Effector CD8-positive, alpha-beta T cell (primary cell): ENCODE measurements around the gene STK38L.

Experiments
- DNase-seq: peaks from one replicate; lab custom pipeline; 2025; lab: John Stamatoyannopoulos, UW

The STK38L gene

DNA sequence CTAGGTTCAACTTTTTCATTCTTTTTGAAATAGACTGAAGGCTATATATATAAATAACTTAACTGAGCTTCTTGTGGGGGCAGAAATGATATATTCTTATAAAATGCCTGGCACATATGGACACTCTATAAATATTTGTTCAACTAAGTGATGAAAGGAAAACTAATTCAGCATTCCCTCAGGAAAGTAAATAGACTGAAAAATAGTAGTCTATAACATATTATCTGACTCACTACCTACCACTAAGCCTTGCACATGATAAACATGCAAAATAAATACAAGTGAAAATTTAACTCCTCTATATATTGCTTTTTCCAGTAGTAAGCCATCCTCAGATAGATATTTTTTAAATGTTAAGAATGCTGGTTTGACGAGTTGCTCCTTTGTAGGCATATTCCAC is 72.9 kb downstream of the STK38L start:
- no peak for DNase-seq

DNA sequence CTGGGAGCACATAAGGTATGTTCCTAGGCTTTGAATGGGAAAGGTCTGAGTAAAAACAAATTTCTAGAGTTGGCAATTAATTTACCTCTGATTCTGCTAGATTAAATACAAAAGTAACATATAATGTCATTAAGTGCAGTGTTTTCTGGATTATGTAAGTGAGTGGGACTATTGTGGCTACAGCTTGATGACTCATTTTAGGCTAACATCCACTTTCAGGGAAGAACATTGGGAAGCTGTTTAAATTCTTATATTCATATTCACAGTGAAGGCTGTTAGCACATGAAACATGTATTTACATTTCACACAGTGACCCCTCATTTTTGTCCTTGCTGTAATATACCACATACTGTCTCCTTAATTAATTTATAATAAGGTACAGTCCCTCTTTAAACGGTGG is 75.3 kb downstream of the STK38L start:
- DNase-seq: no peak

DNA sequence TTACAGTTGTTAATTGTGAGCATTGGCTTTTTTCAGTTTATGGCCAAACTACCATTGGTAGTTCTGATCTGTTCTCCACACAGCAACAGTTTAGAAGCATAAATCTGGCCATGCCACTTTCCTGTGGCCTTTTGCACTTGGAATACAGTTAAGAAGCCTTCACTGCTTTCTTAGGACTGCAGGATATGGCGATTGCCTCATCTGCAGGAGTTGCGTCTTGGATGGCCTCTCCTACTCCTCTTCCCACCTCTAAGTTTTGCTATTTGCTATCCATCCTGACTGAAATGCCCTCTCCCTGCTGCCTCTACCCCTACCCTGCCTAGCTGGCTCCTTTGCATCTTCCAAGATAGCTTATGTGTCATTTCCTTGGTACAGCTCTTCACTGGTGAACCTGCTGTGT is 75.8 kb downstream of the STK38L start:
- no peak for DNase-seq

DNA sequence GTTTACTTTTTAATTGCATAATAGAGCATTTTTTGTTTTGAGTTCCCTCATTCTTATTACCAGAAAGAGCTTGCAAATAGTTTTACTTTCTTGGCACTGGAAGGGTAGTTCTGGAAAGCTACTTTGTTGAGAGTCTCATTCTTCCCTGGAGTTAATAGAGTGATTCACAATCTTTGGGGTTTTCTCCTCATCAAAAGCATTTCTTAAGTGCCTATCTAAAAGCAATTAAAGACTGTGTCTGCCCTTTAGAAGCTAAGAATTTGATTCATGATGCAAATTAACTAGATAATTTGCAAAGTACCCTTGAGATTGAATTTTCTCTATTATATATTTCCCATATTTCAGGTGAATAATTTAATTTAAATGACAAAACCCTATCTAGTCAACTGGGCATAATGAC is 80.4 kb downstream of the STK38L start:
- no peak for DNase-seq

DNA sequence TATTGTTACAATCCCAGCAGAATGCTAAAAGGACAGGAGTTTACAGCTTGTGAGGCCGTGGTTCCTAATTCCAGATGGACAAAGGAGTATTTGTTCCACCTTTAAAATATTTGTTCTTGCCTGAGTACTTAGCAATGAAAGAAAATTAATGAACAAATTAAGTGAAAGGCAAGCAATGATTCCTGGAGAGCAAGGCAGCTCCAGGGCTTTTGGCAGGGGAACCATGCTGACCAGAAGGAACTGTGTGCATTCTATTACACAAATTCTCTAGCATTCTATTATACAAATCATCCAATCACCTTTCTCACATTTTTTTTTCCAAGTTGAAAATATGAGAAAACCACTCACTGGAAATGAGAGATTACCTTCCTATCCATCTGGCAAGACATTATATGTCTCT is 86.8 kb downstream of the STK38L start:
- no peak for DNase-seq

DNA sequence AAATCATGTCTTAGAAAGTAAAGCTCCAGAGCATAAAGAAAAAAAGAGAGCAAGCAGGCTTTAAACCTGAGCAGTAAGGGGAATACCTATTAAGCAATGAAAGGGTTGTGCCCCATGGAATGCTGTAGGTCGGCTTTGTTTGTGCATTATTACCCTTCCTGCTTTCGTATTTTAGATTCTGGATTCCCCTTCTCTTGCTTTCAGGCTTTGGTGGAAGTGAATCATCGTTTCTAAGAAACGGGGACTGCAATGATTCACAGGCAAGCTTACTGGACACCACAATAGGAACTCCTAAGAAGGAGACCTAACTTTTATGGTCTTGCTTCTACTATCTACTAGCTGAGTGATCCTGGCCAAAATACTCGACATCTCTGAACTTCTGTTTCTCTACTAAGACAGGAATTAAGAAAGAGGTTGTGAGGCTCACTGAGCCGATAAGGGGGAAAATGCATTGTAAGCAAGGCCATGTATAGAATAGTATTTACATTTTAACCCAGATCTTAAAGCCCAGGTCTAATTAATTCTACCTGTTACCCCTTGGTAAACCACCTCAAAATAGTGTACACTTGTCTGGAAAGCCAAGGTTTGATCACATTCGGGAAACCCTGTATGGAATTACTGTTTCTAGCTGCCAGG is 87.3 kb downstream of the STK38L start:
- DNase-seq: no peak

DNA sequence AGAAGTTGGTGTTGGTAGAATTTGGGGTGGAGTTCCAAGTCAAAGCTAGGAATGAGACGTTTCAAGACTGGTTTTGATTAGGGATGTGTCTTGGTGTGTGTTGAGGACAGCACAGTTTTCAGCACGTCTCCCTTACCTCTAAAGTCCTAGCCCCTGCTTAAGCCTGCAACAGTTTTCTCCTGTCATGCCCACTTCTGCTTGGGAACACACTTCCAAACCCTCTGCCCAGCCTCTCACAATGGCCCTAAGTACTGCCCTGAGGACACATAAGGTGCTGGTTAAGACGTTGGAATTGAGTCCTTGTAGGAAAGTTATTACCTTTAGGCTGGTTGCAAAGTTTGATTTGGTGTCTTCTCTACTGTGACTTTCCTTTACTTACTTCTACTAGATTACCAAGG is 87.8 kb downstream of the STK38L start:
- DNase-seq: no peak

DNA sequence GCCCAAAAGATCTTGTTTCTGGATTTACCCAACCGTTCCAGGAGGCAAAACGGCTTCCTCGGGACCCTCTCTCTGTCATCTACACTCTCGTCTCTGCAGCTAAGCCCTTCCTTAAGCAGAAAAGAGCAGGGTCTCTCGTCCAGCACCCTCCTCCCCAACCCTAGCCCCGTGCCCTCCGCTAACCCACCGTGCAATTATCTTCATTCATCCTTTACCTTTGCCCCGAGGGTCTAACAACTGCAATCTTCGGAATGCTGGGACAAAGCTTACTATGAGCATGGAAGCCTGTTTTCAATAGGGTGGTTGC is 88.3 kb downstream of the STK38L start:
- no peak for DNase-seq

DNA sequence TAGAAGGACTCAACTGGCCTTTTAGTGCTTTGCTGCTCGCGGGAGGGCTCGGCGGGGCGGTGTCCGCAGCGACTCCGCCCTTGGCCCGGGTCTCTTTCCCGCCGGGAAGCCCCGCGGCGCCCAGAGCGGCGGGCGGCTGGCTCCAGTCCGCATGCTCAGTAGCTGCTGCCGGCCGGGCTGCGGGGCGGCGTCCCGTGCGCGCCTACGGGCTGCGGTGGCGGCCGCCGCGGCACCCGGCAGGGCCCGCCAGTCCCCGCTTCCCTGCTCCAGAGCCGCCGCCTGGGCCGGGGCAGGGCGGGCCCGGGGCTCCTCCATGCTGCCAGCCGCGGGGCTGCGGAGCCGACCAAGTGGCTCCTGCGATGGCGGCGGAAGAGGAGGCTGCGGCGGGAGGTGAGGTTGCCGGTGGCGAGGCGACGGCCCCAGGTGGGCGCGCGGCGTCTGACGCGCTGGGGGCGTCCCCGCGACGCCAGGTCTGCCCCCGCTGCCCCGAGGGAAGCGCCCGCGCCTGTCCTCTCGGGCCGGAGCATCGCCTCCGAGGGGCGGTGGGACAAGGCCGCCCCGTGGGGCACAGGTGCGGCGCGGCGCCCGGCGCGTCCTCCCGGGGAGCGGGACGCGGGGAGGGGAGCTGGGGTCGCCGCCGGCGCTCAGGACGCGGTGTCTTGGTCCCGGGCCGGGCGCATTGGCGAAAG is 88.8 kb downstream of the STK38L start, which contains the start of gene BMAL2:
TSS of gene BMAL2 (plus strand) at position 123 of the 689 bp plus-strand sequence. CDS start at position 360, 237 bp downstream.
- no peak for DNase-seq

DNA sequence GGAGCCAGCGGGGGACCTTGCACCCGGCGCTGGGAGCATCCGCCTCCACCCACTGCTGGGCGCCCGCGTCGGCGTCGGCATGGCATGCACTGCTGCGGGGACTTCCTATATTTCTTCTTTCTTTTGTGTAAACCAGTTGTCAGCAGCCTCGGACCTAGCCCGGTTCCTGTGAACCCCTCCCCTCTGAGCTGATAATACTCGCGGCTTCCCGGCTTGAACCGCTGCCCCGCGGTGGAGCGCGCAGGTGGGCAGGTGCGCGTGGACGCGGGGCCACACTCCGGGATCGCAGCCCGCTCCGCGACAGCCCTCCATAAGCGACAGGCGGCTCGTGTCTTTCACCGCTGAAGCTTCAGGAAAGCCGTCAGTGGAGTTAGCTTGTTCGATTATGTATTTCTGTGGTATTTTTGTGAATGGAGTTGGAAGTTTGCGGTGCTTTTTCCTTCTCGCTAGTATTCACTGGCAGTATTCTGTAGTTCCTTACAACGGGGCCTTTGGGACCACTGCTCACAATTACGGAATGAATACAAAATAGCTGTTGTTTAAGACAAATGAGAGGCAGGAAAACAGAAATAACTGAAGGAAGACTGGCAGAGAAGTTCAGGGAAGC is 89.4 kb downstream of the STK38L start:
- no peak for DNase-seq

DNA sequence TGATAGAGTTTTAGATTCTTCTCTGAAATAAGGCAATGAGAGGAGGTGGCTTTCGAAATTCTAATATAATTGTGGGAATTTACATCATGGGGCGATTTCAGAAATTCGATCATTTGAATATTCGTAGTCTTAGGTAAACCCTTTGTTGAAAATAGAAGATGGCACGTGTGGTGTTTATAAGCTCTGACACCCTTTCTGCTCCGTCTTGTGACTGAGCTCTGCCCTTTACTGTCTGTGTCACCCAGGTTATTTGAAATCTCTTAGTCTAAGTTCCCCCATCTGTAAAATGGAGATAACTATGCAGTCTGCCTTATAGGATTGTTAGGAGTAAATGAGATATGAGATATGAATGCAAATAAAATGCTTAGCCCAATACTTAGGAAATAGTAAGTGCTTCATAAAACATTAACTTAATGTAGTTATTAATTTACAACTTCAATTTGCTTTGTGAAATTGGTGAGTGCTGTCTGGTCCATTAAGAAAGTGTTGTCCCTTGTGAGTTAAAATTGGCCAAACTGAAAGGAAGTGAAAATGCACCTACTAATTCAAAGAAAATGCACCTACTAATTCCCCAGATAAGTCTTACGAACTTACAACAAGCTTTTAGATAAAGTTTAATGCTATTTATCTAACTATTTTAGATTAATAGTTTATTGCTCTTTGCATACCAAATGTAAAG is 90.1 kb downstream of the STK38L start:
- DNase-seq: no peak

DNA sequence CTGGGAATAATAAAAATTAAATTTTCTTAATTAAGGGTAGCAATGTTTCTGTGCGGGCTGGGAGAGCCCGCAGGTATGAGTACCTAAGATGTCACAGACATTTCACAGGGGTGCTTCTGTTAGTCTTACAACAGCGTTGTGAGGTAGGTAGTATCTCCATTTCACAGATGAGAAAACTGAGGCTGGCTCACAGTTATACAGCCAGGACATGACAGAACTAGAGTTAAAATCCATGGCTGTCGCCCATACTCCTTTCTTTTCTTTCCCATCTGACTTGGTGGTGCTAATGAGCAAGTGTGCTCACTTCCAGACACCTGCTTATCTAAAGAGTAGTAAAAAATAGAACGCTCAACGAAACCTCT is 90.6 kb downstream of the STK38L start:
- no peak for DNase-seq

DNA sequence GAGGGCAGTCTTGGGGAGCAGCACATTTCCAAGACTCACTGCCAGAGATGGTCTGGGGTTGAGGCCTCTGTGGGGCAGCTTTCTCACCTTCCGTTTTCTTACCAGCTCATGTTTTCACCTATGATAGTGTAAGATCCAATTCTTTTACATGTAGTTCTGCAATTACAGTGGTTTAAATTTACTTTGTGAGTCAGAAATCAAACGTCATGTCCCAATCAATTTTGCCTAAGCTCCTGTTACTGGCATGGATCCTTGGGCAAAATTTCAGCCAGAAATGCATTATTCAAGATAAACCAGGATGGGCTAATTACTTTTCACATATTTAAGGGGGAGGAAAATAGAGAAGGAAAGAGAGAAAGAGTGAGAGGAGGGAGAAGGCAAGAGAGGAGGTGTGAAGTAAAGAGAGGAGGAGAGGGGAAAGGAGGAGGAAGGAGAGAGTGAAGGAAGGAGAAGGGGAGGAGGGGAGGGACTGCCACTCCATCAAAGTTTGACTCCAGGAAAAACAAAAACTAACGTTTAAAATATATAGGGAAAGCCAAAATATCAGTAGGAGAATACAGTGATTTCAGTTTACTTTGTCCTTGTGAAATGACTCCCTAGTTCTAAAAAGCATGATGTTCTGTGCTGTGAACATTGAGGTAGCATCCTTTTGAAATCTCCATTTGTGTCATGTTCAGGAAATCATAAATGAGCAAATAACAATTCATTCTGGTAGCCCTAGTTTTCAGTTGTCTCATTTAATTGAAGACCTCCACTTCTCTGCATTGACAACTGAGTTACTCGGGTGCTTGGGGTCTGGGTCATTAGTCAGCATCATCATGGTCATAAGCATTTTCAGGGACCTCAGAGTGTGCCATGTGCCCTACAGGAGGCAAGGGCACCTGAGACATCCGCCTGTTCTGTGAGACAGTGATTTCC is 91.5 kb downstream of the STK38L start:
- no peak for DNase-seq

DNA sequence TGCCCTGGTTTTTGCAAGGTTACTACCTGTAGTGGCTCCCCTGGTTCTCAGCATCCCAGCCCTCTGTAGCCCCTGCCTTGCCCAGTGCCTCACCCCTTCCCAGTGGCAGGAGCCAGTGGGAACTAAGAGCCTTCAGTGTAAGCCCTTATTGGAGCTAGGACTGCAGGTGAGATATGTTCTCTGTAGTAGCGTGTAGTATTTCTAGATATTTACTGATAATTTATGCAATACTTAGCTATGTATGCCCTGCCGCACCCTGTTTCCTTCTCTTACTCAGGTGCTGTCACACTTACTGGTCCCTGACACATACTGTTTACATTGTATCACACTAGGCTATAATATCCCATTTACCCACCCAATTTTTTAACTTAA is 92.2 kb downstream of the STK38L start:
- DNase-seq: no peak

DNA sequence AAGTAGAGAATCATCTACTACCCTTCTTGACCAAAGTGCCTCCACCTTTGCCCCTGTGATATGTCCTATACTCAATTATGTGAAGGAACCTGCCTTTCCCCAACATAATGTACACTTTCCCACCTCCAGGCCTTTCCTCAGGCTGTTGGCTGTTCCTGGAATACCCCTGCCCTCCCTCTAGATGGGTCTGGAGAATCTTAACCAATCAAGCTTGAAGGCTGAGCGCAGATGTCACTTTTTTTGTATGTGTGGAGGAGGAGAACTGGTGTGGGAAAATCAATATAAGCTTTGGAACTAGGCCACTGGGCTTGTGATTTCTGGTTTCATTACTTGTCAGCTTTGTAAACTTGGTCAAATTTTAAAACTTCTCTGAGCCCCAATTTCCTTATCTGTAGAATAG is 93.3 kb downstream of the STK38L start:
- no peak for DNase-seq

DNA sequence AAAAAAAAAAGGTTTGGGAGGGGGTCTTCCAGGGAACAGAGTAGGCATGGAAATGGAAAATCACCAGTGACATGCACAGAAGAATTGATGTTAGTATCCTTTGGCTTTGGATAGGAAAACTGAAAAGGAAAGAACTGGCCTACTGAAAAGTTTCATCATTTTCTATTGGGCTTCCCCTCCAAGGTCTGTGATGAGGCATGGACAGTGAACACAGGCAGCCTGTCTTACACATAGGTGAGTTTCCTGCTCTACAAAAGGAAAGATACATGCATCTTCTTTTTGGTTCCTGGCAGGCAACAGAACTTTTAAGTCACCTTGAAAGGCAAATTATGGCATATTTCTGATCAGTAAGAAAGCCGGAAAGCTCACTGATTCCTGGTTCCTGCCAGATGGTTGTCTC is 94.4 kb downstream of the STK38L start:
- no peak for DNase-seq

DNA sequence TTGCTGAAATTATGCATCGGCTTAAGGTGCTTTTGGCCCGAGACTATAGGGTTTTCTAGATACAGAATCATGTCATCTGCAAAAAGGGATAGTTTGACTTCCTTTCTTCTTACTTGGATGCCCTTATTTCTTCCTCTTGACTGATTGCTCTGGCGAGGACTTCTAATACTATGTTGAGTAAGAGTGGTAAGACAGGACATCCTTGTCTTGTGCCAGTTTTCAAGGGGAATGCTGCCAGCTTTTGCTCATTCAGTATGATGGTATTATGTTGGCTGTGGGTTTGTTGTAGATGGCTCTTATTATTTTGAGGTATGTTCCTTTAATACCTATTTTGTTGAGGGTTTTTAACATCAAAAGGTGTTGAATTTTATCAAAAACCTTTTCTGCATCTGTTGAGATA is 96.9 kb downstream of the STK38L start:
- no peak for DNase-seq

DNA sequence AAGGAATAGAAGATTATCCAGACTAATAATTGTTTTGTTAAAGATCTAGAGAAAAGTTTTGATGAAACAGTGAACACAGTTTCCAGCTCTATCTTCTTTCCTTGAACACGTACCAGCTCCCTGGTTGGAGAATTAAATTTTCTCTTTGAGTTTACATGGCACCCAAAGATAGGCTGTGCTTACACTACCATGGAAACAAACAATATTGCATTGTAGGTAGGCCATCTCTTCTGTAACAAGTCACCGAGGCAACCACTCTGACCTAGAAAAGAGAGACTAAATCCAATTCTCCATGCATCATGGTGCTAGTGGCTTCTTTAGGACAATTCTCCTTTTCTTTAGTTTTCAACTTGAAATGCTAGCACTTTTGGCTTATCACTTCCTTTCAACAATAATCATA is 98.5 kb downstream of the STK38L start:
- DNase-seq: no peak

DNA sequence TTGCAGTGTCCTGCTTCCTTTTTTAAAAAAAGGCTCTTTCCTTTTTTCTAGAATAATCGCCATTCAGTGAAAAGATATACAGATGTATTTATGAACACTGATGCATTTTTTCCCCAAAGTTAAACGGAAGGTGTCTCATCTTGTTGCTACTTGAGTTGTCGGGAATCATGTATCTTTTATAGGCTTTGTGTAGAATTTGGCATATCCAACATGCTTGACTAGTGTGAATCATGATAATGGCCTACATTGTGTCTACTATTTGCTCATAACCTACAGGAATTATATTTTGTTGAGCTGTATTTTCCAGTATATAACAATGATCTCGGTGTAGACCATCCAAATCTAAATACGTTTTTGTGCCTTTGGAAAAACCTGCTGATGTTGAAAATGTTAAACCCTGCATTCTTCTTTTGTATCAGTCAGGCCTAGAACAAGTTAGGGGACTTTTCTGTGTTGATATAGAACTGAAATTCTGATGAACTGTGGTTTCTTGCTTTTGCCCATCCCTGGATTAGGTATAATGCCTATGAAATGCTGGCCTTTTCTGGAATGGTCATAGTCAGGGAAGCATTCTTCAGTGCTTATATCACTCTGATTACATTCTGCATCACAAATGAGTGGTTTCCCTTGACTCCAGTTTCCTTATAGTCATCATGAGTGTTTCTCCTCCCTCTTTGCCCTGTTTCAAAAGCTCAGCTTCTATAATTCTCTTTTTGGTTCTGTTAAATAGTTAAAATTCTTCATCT is 99.3 kb downstream of the STK38L start:
- no peak for DNase-seq

DNA sequence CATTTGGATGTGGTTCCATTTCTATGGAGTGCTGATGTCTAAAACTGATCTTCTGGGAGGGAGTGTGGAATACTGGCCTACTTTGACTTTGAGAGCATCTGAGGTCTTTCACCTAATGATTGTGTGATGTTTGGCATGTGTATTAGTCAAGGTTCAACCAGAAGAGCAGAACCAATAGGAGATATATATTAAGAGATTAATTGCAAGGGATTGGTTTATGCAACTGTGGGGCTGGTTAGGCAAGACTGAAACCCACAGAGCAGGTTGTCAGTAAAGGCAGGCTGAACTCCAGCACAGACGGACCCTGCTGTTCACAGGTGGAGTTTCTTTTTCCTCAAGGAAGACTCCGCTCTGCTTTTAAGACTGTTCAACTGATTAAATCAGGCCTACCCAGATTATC is 100.2 kb downstream of the STK38L start:
- DNase-seq: no peak

DNA sequence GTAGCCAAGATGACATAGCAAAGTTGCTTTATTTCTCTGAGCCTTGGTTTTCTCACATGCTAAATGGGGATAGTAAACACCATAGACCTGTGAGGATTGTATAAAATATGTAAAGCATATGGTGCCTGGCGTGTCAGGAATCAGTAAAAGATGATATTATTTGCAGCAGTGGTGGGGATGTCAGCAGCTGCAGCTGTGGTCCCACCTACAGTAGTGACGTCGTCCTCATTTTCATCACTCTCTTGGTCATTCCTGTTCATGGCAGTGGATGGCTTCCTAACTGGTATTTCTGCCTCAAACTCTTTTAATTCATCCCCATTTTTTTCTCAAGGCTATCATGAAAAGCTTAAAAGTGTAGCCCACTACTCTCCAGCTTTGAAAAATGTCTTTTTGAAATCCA is 100.7 kb downstream of the STK38L start:
- DNase-seq: no peak
